OCI-LY7 (cell line): ENCODE data around the gene PRELID3B. TPM values are rescaled to one million over a fixed set of nuclear protein-coding genes. Genes with fewer than 3 reads are reported as not detected.

ENCODE experiments used
- BruUV-seq: library from RNA; stranded (reverse); fragments of 400-500 nt; replicated peaks from 2 replicates; lab custom pipeline; 2021; lab: Mats Ljungman, UMichigan
- CTCF ChIA-PET: fragments of 300-600 bp; sonication (Branson Sonifier 250); formaldehyde crosslinking; loops from one replicate; lab custom pipeline; 2022; ENCODE audit warnings: antibody characterized with exemption; ENCODE audit not compliant: unreplicated experiment; lab: Charles Lee
- POLR2A ChIA-PET: fragments of 300-600 bp; sonication (Branson Sonifier 250); formaldehyde crosslinking; loops from one replicate; lab custom pipeline; 2022; ENCODE audit warnings: antibody characterized with exemption; lab: Charles Lee
- DNase-seq: peaks from one replicate; pipeline ENCODE4 v3.0.0-alpha.2; 2015; ENCODE audit warnings: low spot score
- H2AFZ ChIP-seq: fragments of 200-600 bp; sonication (generic), shearing (Covaris generic); 2 replicates; pipeline ENCODE4 v1.6.1; 2014; ENCODE audit warnings: mild to moderate bottlenecking, antibody characterized with exemption, low read length, moderate library complexity
- H3K27ac ChIP-seq: fragments of 200-600 bp; sonication (generic); 2 replicates; pipeline ENCODE4 v1.5.1; 2014; ENCODE audit warnings: mixed run types, low read depth, mild to moderate bottlenecking, moderate library complexity, low read length, inconsistent platforms; ENCODE audit not compliant: poor library complexity, severe bottlenecking
- H3K36me3 ChIP-seq: fragments of 200-600 bp; sonication (generic); 2 replicates; pipeline ENCODE4 v1.6.1; 2014; ENCODE audit warnings: mild to moderate bottlenecking, antibody characterized with exemption, low read length, moderate library complexity, mixed read lengths; ENCODE audit not compliant: insufficient read depth
- H3K4me1 ChIP-seq: fragments of 200-600 bp; sonication (generic); 2 replicates; pipeline ENCODE4 v1.5.1; 2014; ENCODE audit warnings: mild to moderate bottlenecking, low read length; ENCODE audit not compliant: insufficient read depth, poor library complexity, severe bottlenecking
- H3K4me2 ChIP-seq: fragments of 200-600 bp; sonication (generic); 2 replicates; pipeline ENCODE4 v1.6.1; 2014; ENCODE audit warnings: mild to moderate bottlenecking, low read length
- H3K4me3 ChIP-seq: fragments of 200-600 bp; sonication (generic); 2 replicates; pipeline ENCODE4 v1.5.1; 2014; ENCODE audit warnings: mild to moderate bottlenecking, low read depth, low read length; ENCODE audit not compliant: poor library complexity, severe bottlenecking
- H3K79me2 ChIP-seq: fragments of 200-600 bp; sonication (generic); 2 replicates; pipeline ENCODE4 v1.6.1; 2016; ENCODE audit warnings: low read depth, mild to moderate bottlenecking, low read length, moderate library complexity, mixed read lengths; ENCODE audit not compliant: insufficient read depth
- H3K9me2 ChIP-seq: fragments of 200-600 bp; sonication (generic); 2 replicates; pipeline ENCODE4 v1.6.1; 2016; ENCODE audit warnings: mild to moderate bottlenecking, low read length, mixed read lengths; ENCODE audit not compliant: insufficient read depth
- H3K9me3 ChIP-seq: fragments of 200-600 bp; sonication (generic); 2 replicates; pipeline ENCODE4 v1.6.1; 2014; ENCODE audit warnings: mild to moderate bottlenecking, mixed run types, low read length, mixed read lengths
- H4K20me1 ChIP-seq: fragments of 200-600 bp; sonication (generic); 2 replicates; pipeline ENCODE4 v1.6.1; 2014; ENCODE audit warnings: mild to moderate bottlenecking, antibody characterized with exemption, low read length, moderate library complexity, mixed read lengths; ENCODE audit not compliant: insufficient read depth
- EZH2phosphoT487 ChIP-seq: fragments of 200-600 bp; sonication (generic); IDR thresholded peaks from 2 replicates; pipeline ENCODE4 v1.6.1; 2018; ENCODE audit warnings: low read depth, borderline replicate concordance, mild to moderate bottlenecking, mixed run types, antibody characterized with exemption, low read length, moderate library complexity, mixed read lengths
- intact Hi-C: fragments of 100-400 bp; cut with micrococcal nuclease; formaldehyde crosslinking; loops from one replicate; pipeline ENCODE4 v1.10.0; 2022; ENCODE audit not compliant: unreplicated experiment
- total RNA-seq, 2 experiments: library from RNA; depleted of rRNA in 1 of 2; stranded (reverse); fragments of >200 nt in 1 of 2; shearing (Covaris generic) in 1 of 2; gene quantifications; 2 replicates each; pipeline ENCODE4 v1.2.3, GENCODE V29; 2014 to 2022
- TF ChIP-seq, protein P1 (sequence below): fragments of 200-600 bp; sonication (generic); conservative IDR thresholded peaks from 2 replicates; pipeline ENCODE4 v1.5.1; 2014; ENCODE audit warnings: mild to moderate bottlenecking, antibody characterized with exemption, low read length, moderate library complexity, mixed read lengths

PRELID3B gene
- total RNA-seq, 2 experiments from 2014 or later: 99.4 to 119 TPM

GRCh38 chr20:59046862-59047261 lies 4.3 kb upstream of the PRELID3B start:
- ChIA-PET POLR2A (interaction anchor here (0.6 kb wide), 1 partner anchor 356 kb away, joined by 4 read pairs; no protein-coding TSS in a partner anchor), CTCF (no interaction called here)
- Histone ChIP-seq H3K4me2 (no peak overlapping the region), H3K79me2 (peaks cover 8% of the 10 kb centered on the region), H2AFZ (no peak overlapping the region), H3K27ac (no peak overlapping the region), H3K36me3 (no peaks in the 10 kb centered on the region), H4K20me1 (no peaks in the 10 kb centered on the region), H3K4me3 (no peak overlapping the region), H3K9me3 (no peaks in the 10 kb centered on the region), H3K9me2 (no peaks in the 10 kb centered on the region), H3K4me1 (peaks cover 21% of the 10 kb centered on the region)
- no TSS peak for BruUV-seq
- TF ChIP-seq, protein P1, sequence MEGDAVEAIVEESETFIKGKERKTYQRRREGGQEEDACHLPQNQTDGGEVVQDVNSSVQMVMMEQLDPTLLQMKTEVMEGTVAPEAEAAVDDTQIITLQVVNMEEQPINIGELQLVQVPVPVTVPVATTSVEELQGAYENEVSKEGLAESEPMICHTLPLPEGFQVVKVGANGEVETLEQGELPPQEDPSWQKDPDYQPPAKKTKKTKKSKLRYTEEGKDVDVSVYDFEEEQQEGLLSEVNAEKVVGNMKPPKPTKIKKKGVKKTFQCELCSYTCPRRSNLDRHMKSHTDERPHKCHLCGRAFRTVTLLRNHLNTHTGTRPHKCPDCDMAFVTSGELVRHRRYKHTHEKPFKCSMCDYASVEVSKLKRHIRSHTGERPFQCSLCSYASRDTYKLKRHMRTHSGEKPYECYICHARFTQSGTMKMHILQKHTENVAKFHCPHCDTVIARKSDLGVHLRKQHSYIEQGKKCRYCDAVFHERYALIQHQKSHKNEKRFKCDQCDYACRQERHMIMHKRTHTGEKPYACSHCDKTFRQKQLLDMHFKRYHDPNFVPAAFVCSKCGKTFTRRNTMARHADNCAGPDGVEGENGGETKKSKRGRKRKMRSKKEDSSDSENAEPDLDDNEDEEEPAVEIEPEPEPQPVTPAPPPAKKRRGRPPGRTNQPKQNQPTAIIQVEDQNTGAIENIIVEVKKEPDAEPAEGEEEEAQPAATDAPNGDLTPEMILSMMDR: no peak
- TF ChIP-seq EZH2phosphoT487: no peak
- intact Hi-C loops: loop anchor here (10.0 kb wide), 1 partner anchor 392 kb away; the partner anchor contains the start of gene STX16
- no peak for DNase-seq

DNA sequence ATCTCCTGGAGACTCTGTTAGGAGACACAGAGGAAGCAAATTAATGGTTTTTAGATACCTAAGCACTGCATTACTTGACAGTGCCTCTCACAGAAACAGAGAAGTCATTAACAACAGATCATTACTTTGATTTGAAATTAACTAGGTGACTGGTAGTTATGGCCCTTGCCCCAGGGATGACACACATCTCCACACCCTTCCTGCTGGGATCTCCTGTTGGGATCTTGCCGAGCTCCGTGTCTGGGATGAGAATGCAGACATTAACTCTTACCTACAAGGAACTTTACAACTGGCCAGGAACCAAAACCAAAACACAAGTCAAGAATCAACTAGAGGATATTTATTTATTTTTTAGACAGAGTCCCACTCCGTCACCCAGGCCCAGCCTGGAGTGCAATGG lies 2.2 kb upstream of the PRELID3B start:
- intact Hi-C loops: loop anchor here (5.0 to 10.0 kb wide), 3 partner anchors 62 to 390 kb away; partner anchors contain the start of genes NELFCD and STX16
- H3K27ac ChIP-seq: peak overlapping the region; percentile 77
- H2AFZ ChIP-seq: peak overlapping the region; percentile 89; the same call in 1 of the 2 replicates
- CTCF ChIA-PET: no interaction called here
- H3K79me2 ChIP-seq: peaks cover 28% of the 10 kb centered on the region
- peaks cover 16% of the 10 kb centered on the region; the same call in 1 of the 2 replicates for H4K20me1 ChIP-seq
- H3K4me1 ChIP-seq: peaks cover 42% of the 10 kb centered on the region
- no TSS peak for BruUV-seq
- peaks cover 16% of the 10 kb centered on the region for H3K36me3 ChIP-seq
- no peaks in the 10 kb centered on the region for H3K9me3 ChIP-seq
- POLR2A ChIA-PET: interaction anchor here (4.1 kb wide), 1 partner anchor 12 kb away, joined by 32 read pairs; the partner anchor contains the start of gene ATP5F1E
- H3K9me2 ChIP-seq: no peaks in the 10 kb centered on the region
- TF ChIP-seq EZH2phosphoT487: no peak
- TF ChIP-seq, protein P1: no peak
- no peak for DNase-seq
- H3K4me3 ChIP-seq: peak overlapping the region; percentile 86
- peak overlapping the region; percentile 98 for H3K4me2 ChIP-seq

GRCh38 chr20:59044295-59044694 lies 1.7 kb upstream of the PRELID3B start:
- CTCF ChIA-PET: no interaction called here

More at GRCh38 chr20:59044295-59044694, 1.7 kb upstream of the PRELID3B start:
- POLR2A ChIA-PET: interaction anchor here (1.2 to 4.1 kb wide), 7 partner anchors 11 to 153 kb away, joined by 4 to 32 read pairs (median 5); partner anchors contain the start of gene ATP5F1E
- Histone ChIP-seq H3K4me2 (peak overlapping the region; percentile 98), H4K20me1 (peaks cover 20% of the 10 kb centered on the region; the same call in 1 of the 2 replicates), H3K9me2 (no peaks in the 10 kb centered on the region), H3K4me1 (peaks cover 47% of the 10 kb centered on the region), H3K9me3 (no peaks in the 10 kb centered on the region), H2AFZ (peak overlapping the region; percentile 89), H3K79me2 (peaks cover 33% of the 10 kb centered on the region), H3K27ac (peak overlapping the region; percentile 77), H3K36me3 (peaks cover 21% of the 10 kb centered on the region), H3K4me3 (peak overlapping the region; percentile 86)
- peak; percentile 43 for DNase-seq
- no peak for TF ChIP-seq EZH2phosphoT487
- TF ChIP-seq, protein P1: no peak
- BruUV-seq: no TSS peak
- intact Hi-C loops: loop anchor here (5.0 to 10.0 kb wide), 3 partner anchors 62 to 389 kb away; partner anchors contain the start of genes NELFCD and STX16
